Activated CD8-positive, alpha-beta T cell treated with anti-CD3 and anti-CD28 coated beads for 36 hours (primary cell): ENCODE measurements around the gene CHRNA1. TPM values are rescaled to one million over a fixed set of nuclear protein-coding genes. Genes with fewer than 3 reads are reported as not detected.
"Not testable (repeated sequence)": the region's sequence is repeated elsewhere in the genome, so short reads cannot be mapped to it uniquely, and the experiment has no call there.

Experiments used
- ATAC-seq: fragments of 200-7000 bp; cut with Tn5 transposase; one replicate; pipeline ENCODE4 v1.10.0; 2021; ENCODE audit warnings: mild to moderate bottlenecking, moderate library complexity
- CTCF ChIA-PET: fragments of 350-600 bp; sonication (Branson Sonifier 250); formaldehyde crosslinking; loops from one replicate; lab custom pipeline; 2021; ENCODE audit warnings: antibody characterized with exemption; lab: Charles Lee
- POLR2A ChIA-PET: fragments of 350-600 bp; sonication (Branson Sonifier 250); formaldehyde crosslinking; loops from one replicate; lab custom pipeline; 2021; ENCODE audit warnings: antibody characterized with exemption; lab: Charles Lee
- DNase-seq: peaks from one replicate; pipeline ENCODE4 v3.0.0-alpha.2; 2020
- H3K27ac Mint-ChIP-seq: one replicate; pipeline ENCODE4 v1.8.0; 2021; ENCODE audit warnings: mild to moderate bottlenecking, mixed read lengths
- H3K27me3 Mint-ChIP-seq: one replicate; pipeline ENCODE4 v1.8.0; 2021; ENCODE audit warnings: mixed read lengths
- H3K36me3 Mint-ChIP-seq: one replicate; pipeline ENCODE4 v1.8.0; 2021; ENCODE audit warnings: low read depth, mixed read lengths
- H3K4me1 Mint-ChIP-seq: one replicate; pipeline ENCODE4 v1.8.0; 2021; ENCODE audit warnings: low read depth, mixed read lengths
- H3K4me3 Mint-ChIP-seq: one replicate; pipeline ENCODE4 v1.8.0; 2021; ENCODE audit warnings: mild to moderate bottlenecking, moderate library complexity, mixed read lengths
- H3K9me3 Mint-ChIP-seq: one replicate; pipeline ENCODE4 v1.8.0; 2021; ENCODE audit warnings: mixed read lengths
- CTCF ChIP-seq: fragments of 200-600 bp; IDR thresholded peaks from one replicate; pipeline ENCODE4 v1.8.0; 2022; ENCODE audit warnings: antibody characterized with exemption, mild to moderate bottlenecking
- intact Hi-C: fragments of 100-400 bp; cut with micrococcal nuclease; formaldehyde crosslinking; loops from one replicate; pipeline ENCODE4 v1.10.0; 2022
- total RNA-seq, 2 experiments: library from RNA; stranded (reverse); gene quantifications; one replicate each; pipeline ENCODE4 v1.2.3, GENCODE V29; 2021

CHRNA1 gene
- total RNA-seq, 2 experiments from 2014 or later = not detected

GRCh38 chr2:174716785-174717184 is 47.5 kb downstream of the CHRNA1 start:
- intact Hi-C loops = no loop called here
- H3K4me3 Mint-ChIP-seq = peak overlapping the region; percentile 16
- peaks cover 1% of the 10 kb centered on the region for H3K27me3 Mint-ChIP-seq
- DNase-seq = peak; percentile 26
- CTCF ChIA-PET = interaction anchor here (1.1 to 9.1 kb wide), 3 partner anchors 19 to 114 kb away, joined by 3 to 96 read pairs (median 3); no protein-coding TSS in a partner anchor
- H3K9me3 Mint-ChIP-seq = no peaks in the 10 kb centered on the region
- TF ChIP-seq CTCF = no peak
- POLR2A ChIA-PET = interaction anchor here (1.8 to 2.0 kb wide), 2 partner anchors 14 to 17 kb away, joined by 6 to 9 read pairs; no protein-coding TSS in a partner anchor
- ATAC-seq = peak; percentile 66
- H3K4me1 Mint-ChIP-seq = peaks cover 26% of the 10 kb centered on the region
- no peaks in the 10 kb centered on the region for H3K36me3 Mint-ChIP-seq
- H3K27ac Mint-ChIP-seq = no peak overlapping the region

- ATAC-seq (no peak), DNase-seq (no peak)
- CTCF ChIA-PET = interaction anchor here (1.0 to 9.1 kb wide), 2 partner anchors 16 to 63 kb away, joined by 4 to 96 read pairs; no protein-coding TSS in a partner anchor
- H3K4me3 Mint-ChIP-seq = no peak overlapping the region
- no peaks in the 10 kb centered on the region for H3K36me3 Mint-ChIP-seq
- peaks cover 1% of the 10 kb centered on the region for H3K27me3 Mint-ChIP-seq
- TF ChIP-seq CTCF = no peak
- H3K27ac Mint-ChIP-seq = no peak overlapping the region
- peaks cover 22% of the 10 kb centered on the region for H3K4me1 Mint-ChIP-seq
- intact Hi-C loops = no loop called here
- H3K9me3 Mint-ChIP-seq = no peaks in the 10 kb centered on the region
- POLR2A ChIA-PET = interaction anchor here (0.6 kb wide), 1 partner anchor 26 kb away, joined by 3 read pairs; no protein-coding TSS in a partner anchor
Observed at GRCh38 chr2:174713686-174714085, 50.6 kb downstream of the CHRNA1 start.

- intact Hi-C loops = no loop called here
- ATAC-seq = no peak
- POLR2A ChIA-PET = no interaction called here
- Mint-ChIP-seq H3K27ac (no peak overlapping the region), H3K36me3 (no peaks in the 10 kb centered on the region), H3K9me3 (no peaks in the 10 kb centered on the region), H3K27me3 (peaks cover 6% of the 10 kb centered on the region), H3K4me3 (no peak overlapping the region), H3K4me1 (no peaks in the 10 kb centered on the region)
- DNase-seq = no peak
- no peak for TF ChIP-seq CTCF
- CTCF ChIA-PET = interaction anchor here (9.1 kb wide), 1 partner anchor 13 kb away, joined by 96 read pairs; no protein-coding TSS in a partner anchor
Observed at GRCh38 chr2:174711206-174711605, 53.1 kb downstream of the CHRNA1 start.

GRCh38 chr2:174709416-174710004 is 54.8 kb downstream of the CHRNA1 start:
- POLR2A ChIA-PET, ATAC-seq, H3K36me3 Mint-ChIP-seq, H3K4me1 Mint-ChIP-seq, H3K27me3 Mint-ChIP-seq, intact Hi-C loops, DNase-seq, H3K4me3 Mint-ChIP-seq, H3K9me3 Mint-ChIP-seq, H3K27ac Mint-ChIP-seq: not testable (repeated sequence)
- CTCF ChIA-PET = interaction anchor here (0.7 to 1.5 kb wide), 7 partner anchors 9 to 327 kb away, joined by 3 to 11 read pairs (median 3); no protein-coding TSS in a partner anchor

- no peaks in the 10 kb centered on the region for H3K4me1 Mint-ChIP-seq
- no peaks in the 10 kb centered on the region for H3K9me3 Mint-ChIP-seq
- no peak for TF ChIP-seq CTCF
- ATAC-seq (no peak), DNase-seq (no peak)
- peaks cover 5% of the 10 kb centered on the region for H3K27me3 Mint-ChIP-seq
- ChIA-PET POLR2A (no interaction called here), CTCF (interaction anchor here (0.7 to 1.5 kb wide), 6 partner anchors 9 to 328 kb away, joined by 3 to 11 read pairs (median 4); no protein-coding TSS in a partner anchor)
- intact Hi-C loops = no loop called here
- H3K27ac Mint-ChIP-seq = no peak overlapping the region
- H3K36me3 Mint-ChIP-seq = no peaks in the 10 kb centered on the region
- H3K4me3 Mint-ChIP-seq = no peak overlapping the region
Observed at GRCh38 chr2:174708713-174709112, 55.6 kb downstream of the CHRNA1 start.
